ENCODE measurements around the gene TSFM. TPM values are rescaled to one million over a fixed set of nuclear protein-coding genes. Genes with fewer than 3 reads are reported as not detected.

The TSFM gene
- total and polyA plus RNA-seq, 2 of the 13 experiments (the other 11 are each of a cell fraction or from before 2014, with no cell fraction given), result 29.8 to 68.3 TPM

- no peak for TF ChIP-seq ZNF383 (CRISPR knock-in tag; IDR thresholded peaks at IDR 0.05; ENCODE audit: borderline replicate concordance)
- TF ChIP-seq HDAC2 (CRISPR knock-in tag; IDR thresholded peaks at IDR 0.05), result no peak; the same call in 1 of the 2 replicates
- TF ChIP-seq ZMAT3 (CRISPR knock-in tag; conservative IDR thresholded peaks at IDR 0.05), result no peak
- TF ChIP-seq MAFK (conservative IDR thresholded peaks at IDR 0.05 in 1 of 2, IDR thresholded peaks at IDR 0.05 in 1 of 2; ENCODE audit: low read length in 2 of 2), result no peak
- TF ChIP-seq NFKBIZ (CRISPR knock-in tag; IDR thresholded peaks at IDR 0.05), result peak; percentile 62; the same call in 1 of the 2 replicates
- no peak for TF ChIP-seq ZNF570 (CRISPR knock-in tag; IDR thresholded peaks at IDR 0.05; ENCODE audit: borderline replicate concordance)
- no peak for TF ChIP-seq MAFG (CRISPR knock-in tag; IDR thresholded peaks at IDR 0.05)
- no peak for TF ChIP-seq ONECUT2 (CRISPR knock-in tag; IDR thresholded peaks at IDR 0.05)
- TF ChIP-seq, protein P1, sequence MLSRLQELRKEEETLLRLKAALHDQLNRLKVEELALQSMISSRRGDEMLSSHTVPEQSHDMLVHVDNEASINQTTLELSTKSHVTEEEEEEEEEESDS (CRISPR knock-in tag; IDR thresholded peaks at IDR 0.05; ENCODE audit: borderline replicate concordance), result no peak
- no peak for TF ChIP-seq ARNT (IDR thresholded peaks at IDR 0.05)
- TF ChIP-seq KDM2A (CRISPR knock-in tag; IDR thresholded peaks at IDR 0.05; ENCODE audit: borderline replicate concordance, low read depth), result peak; percentile 33; the same call in 1 of the 2 replicates
- TF ChIP-seq ZNF121 (CRISPR knock-in tag; IDR thresholded peaks at IDR 0.05), result no peak
- no peak for TF ChIP-seq ZNF550 (CRISPR knock-in tag; IDR thresholded peaks at IDR 0.05; ENCODE audit: borderline replicate concordance)
- TF ChIP-seq SUZ12 (IDR thresholded peaks at IDR 0.05; ENCODE audit: low read depth, low read length), result no peak
- TF ChIP-seq HMG20B (CRISPR knock-in tag; conservative IDR thresholded peaks at IDR 0.05), result no peak
- TF ChIP-seq ZNF142 (CRISPR knock-in tag; IDR thresholded peaks at IDR 0.05), result no peak
- TF ChIP-seq, protein P2, sequence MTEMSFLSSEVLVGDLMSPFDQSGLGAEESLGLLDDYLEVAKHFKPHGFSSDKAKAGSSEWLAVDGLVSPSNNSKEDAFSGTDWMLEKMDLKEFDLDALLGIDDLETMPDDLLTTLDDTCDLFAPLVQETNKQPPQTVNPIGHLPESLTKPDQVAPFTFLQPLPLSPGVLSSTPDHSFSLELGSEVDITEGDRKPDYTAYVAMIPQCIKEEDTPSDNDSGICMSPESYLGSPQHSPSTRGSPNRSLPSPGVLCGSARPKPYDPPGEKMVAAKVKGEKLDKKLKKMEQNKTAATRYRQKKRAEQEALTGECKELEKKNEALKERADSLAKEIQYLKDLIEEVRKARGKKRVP (CRISPR knock-in tag; IDR thresholded peaks at IDR 0.05), result peak in 1 of 2 experiments; percentile 95; a peak in 2 of 4 replicates
- no peak for TF ChIP-seq AKNA (CRISPR knock-in tag; IDR thresholded peaks at IDR 0.05; ENCODE audit: borderline replicate concordance)
Measured at GRCh38 chr12:57813971-57814772, 31.6 kb downstream of the TSFM start (continued).
